Smooth muscle cell (in vitro differentiated cells): ENCODE data around the gene ATP2C1. TPM values are rescaled to one million over a fixed set of nuclear protein-coding genes. Genes with fewer than 3 reads are reported as not detected.
A peak's percentile ranks its signal among the peaks of the same experiment; 100 is the strongest.

ENCODE experiments used
- DNase-seq: peaks from one replicate; lab custom pipeline; 2025; ENCODE audit not compliant: unreplicated experiment; lab: John Stamatoyannopoulos, UW
- H2AFZ ChIP-seq: fragments of 200-600 bp; sonication (generic); 2 replicates; pipeline ENCODE4 v1.6.0; 2016; ENCODE audit warnings: antibody characterized with exemption, low read depth, mild to moderate bottlenecking
- H3F3A ChIP-seq: fragments of 200-600 bp; sonication (generic); 2 replicates; pipeline ENCODE4 v1.6.0; 2017; ENCODE audit warnings: antibody characterized with exemption, low read depth
- H3K27ac ChIP-seq: fragments of 200-600 bp; sonication (generic); 2 replicates; pipeline ENCODE4 v1.5.1; 2016; ENCODE audit warnings: low read depth, mild to moderate bottlenecking
- H3K27me3 ChIP-seq: fragments of 200-600 bp; sonication (generic); 2 replicates; pipeline ENCODE4 v1.6.1; 2016; ENCODE audit warnings: low read depth, mild to moderate bottlenecking
- H3K36me3 ChIP-seq: fragments of 200-600 bp; sonication (generic); 2 replicates; pipeline ENCODE4 v1.5.1; 2016; ENCODE audit warnings: low read depth
- H3K4me1 ChIP-seq: fragments of 200-600 bp; sonication (generic); 2 replicates; pipeline ENCODE4 v1.5.1; 2016; ENCODE audit warnings: low read depth
- H3K4me2 ChIP-seq: fragments of 200-600 bp; sonication (generic); 2 replicates; pipeline ENCODE4 v1.6.0; 2016; ENCODE audit warnings: mild to moderate bottlenecking
- H3K4me3 ChIP-seq: fragments of 200-600 bp; sonication (generic); 2 replicates; pipeline ENCODE4 v1.5.1; 2016; ENCODE audit warnings: mild to moderate bottlenecking
- H3K79me2 ChIP-seq: fragments of 200-600 bp; sonication (generic); 2 replicates; pipeline ENCODE4 v1.6.0; 2016; ENCODE audit warnings: low read depth, mild to moderate bottlenecking
- H3K9ac ChIP-seq: fragments of 200-600 bp; sonication (generic); 2 replicates; pipeline ENCODE4 v1.6.0; 2016; ENCODE audit warnings: low read depth
- H3K9me3 ChIP-seq: fragments of 200-600 bp; sonication (generic); replicated peaks from 2 replicates; pipeline ENCODE4 v1.5.1; 2016; ENCODE audit warnings: low read depth
- H4K20me1 ChIP-seq: fragments of 200-600 bp; sonication (generic); 2 replicates; pipeline ENCODE4 v1.6.0; 2016; ENCODE audit warnings: low read depth
- WGBS: methylation state at CpG from one replicate; pipeline ENCODE4 v1.1.7; 2016; ENCODE audit warnings: low lambda C conversion rate; 5-methylcytosine and 5-hydroxymethylcytosine counted together
- polyA plus RNA-seq: library from polyadenylated mRNA; unstranded; fragments of >200 nt; fragmentation: Nextera tagmentation; extraction: Ambion mirVana; gene quantifications from 2 replicates; pipeline ENCODE4 v1.2.1, GENCODE V29; 2016
- total RNA-seq: library from RNA; depleted of rRNA; stranded (reverse); fragments of >200 nt; gene quantifications from 2 replicates; pipeline ENCODE4 v1.2.3, GENCODE V29; 2014
- TF ChIP-seq, protein P1 (sequence below): fragments of 200-600 bp; sonication (generic); IDR thresholded peaks from 2 replicates; pipeline ENCODE4 v1.5.1; 2017; ENCODE audit warnings: borderline replicate concordance, mild to moderate bottlenecking, antibody characterized with exemption; ENCODE audit not compliant: insufficient read depth, poor library complexity, severe bottlenecking

ATP2C1 gene
- total and polyA plus RNA-seq, 2 experiments from 2014 or later: 36.0 to 85.9 TPM

GRCh38 chr3:130894986-130895280, 1.0 kb downstream of the ATP2C1 start:
- Histone ChIP-seq H4K20me1 (peaks cover 48% of the 10 kb centered on the region), H3K79me2 (peaks cover 55% of the 10 kb centered on the region), H3F3A (no peaks in the 10 kb centered on the region), H3K4me2 (peak overlapping the region; percentile 95), H3K27me3 (no peaks in the 10 kb centered on the region), H2AFZ (peak overlapping the region; percentile 88), H3K27ac (peak overlapping the region; percentile 90), H3K9me3 (no peaks in the 10 kb centered on the region), H3K4me3 (peak overlapping the region; percentile 91), H3K9ac (peak overlapping the region; percentile 95), H3K4me1 (peaks cover 19% of the 10 kb centered on the region), H3K36me3 (no peaks in the 10 kb centered on the region)
- no peak for DNase-seq
- WGBS: 15% methylated on average over 4 of the region's 4 CpGs
- TF ChIP-seq, protein P1, sequence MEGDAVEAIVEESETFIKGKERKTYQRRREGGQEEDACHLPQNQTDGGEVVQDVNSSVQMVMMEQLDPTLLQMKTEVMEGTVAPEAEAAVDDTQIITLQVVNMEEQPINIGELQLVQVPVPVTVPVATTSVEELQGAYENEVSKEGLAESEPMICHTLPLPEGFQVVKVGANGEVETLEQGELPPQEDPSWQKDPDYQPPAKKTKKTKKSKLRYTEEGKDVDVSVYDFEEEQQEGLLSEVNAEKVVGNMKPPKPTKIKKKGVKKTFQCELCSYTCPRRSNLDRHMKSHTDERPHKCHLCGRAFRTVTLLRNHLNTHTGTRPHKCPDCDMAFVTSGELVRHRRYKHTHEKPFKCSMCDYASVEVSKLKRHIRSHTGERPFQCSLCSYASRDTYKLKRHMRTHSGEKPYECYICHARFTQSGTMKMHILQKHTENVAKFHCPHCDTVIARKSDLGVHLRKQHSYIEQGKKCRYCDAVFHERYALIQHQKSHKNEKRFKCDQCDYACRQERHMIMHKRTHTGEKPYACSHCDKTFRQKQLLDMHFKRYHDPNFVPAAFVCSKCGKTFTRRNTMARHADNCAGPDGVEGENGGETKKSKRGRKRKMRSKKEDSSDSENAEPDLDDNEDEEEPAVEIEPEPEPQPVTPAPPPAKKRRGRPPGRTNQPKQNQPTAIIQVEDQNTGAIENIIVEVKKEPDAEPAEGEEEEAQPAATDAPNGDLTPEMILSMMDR: no peak

GRCh38 chr3:130895690-130896488, 2.0 kb downstream of the ATP2C1 start:
- H3K79me2 ChIP-seq: peaks cover 63% of the 10 kb centered on the region
- no peak overlapping the region for H2AFZ ChIP-seq
- H3K36me3 ChIP-seq: no peaks in the 10 kb centered on the region
- WGBS: 59% methylated on average over 5 of the region's 5 CpGs
- H3K27ac ChIP-seq: no peak overlapping the region
- H3K4me1 ChIP-seq: peaks cover 19% of the 10 kb centered on the region
- H3K4me3 ChIP-seq: peak overlapping the region; percentile 91
- H3F3A ChIP-seq: no peaks in the 10 kb centered on the region
- no peak for DNase-seq
- peak overlapping the region; percentile 95 for H3K4me2 ChIP-seq
- no peaks in the 10 kb centered on the region for H3K9me3 ChIP-seq
- peak overlapping the region; percentile 95 for H3K9ac ChIP-seq
- no peaks in the 10 kb centered on the region for H3K27me3 ChIP-seq
- TF ChIP-seq, protein P1: no peak
- peaks cover 58% of the 10 kb centered on the region for H4K20me1 ChIP-seq

- peak overlapping the region; percentile 95 for H3K4me2 ChIP-seq
- DNase-seq: no peak
These were observed 3.4 kb downstream of the ATP2C1 start for GRCh38 chr3:130897316-130897715.

More at GRCh38 chr3:130897316-130897715, 3.4 kb downstream of the ATP2C1 start:
- H3K36me3 ChIP-seq: no peaks in the 10 kb centered on the region
- H3K9ac ChIP-seq: no peak overlapping the region
- no peaks in the 10 kb centered on the region for H3K27me3 ChIP-seq
- no peak overlapping the region for H2AFZ ChIP-seq
- H3K4me1 ChIP-seq: peaks cover 19% of the 10 kb centered on the region
- no peaks in the 10 kb centered on the region for H3K9me3 ChIP-seq
- WGBS: 85% methylated on average over 2 of the region's 2 CpGs
- TF ChIP-seq, protein P1: no peak
- peaks cover 72% of the 10 kb centered on the region for H4K20me1 ChIP-seq
- no peak overlapping the region for H3K4me3 ChIP-seq
- no peaks in the 10 kb centered on the region for H3F3A ChIP-seq
- H3K79me2 ChIP-seq: peaks cover 77% of the 10 kb centered on the region
- H3K27ac ChIP-seq: no peak overlapping the region
